Middle frontal gyrus (tissue), 1 donor: Measurements from ENCODE around the gene KLK1.

ENCODE experiments used
- DNase-seq: peaks from one replicate; pipeline ENCODE4 v3.0.0-alpha.2; 2015; ENCODE audit warnings: low spot score; ENCODE audit errors: extremely low spot score

Gene KLK1

DNA sequence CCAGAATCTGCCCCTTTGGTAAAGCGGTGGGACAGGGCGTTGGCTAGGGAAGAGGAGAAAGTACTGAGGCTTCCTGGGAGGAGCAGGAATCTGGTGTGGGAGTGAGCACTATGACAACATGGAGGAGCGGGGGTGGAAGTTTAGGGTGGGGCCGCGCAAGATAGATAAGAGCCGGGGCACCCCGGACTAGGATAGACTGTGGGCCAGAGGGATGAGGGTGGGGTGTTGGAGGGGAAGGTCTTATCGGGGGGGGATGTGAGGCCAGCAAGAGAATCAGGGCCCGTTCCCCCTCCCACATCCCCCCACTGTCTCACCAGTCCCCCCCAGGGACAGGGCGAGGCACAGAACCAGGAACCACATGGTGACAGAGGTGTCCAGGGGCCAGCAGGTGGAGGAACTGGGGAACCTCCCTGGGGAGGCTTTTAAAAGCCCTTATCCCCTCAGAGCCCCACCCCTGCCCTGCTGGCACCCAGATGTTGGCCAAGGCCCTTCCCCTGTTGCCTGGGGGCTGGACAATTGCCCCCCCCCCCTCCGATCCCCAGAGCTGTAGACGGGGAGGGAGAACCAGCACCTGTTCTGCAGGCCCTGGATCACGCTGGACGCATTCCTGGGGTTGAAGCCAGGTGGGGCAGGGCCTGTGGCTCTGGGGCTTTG is at the start of gene KLK1:
TSS of gene KLK1 (minus strand) at position 399 of the 654 bp plus-strand sequence. CDS start at position 360, 39 bp downstream.
- DNase-seq: no peak

DNA sequence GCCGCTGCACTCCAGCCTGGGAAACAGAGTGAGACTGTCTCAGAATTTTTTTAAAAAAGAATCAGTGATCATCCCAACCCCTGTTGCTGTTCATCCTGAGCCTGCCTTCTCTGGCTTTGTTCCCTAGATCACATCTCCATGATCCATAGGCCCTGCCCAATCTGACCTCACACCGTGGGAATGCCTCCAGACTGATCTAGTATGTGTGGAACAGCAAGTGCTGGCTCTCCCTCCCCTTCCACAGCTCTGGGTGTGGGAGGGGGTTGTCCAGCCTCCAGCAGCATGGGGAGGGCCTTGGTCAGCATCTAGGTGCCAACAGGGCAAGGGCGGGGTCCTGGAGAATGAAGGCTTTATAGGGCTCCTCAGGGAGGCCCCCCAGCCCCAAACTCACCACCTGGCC is 49.5 kb upstream of the KLK1 start, which contains the start of gene KLK2:
TSS of gene KLK2 (plus strand) at position 384 of the 400 bp plus-strand sequence. CDS start 35 bp downstream, outside the sequence.
- DNase-seq: no peak

DNA sequence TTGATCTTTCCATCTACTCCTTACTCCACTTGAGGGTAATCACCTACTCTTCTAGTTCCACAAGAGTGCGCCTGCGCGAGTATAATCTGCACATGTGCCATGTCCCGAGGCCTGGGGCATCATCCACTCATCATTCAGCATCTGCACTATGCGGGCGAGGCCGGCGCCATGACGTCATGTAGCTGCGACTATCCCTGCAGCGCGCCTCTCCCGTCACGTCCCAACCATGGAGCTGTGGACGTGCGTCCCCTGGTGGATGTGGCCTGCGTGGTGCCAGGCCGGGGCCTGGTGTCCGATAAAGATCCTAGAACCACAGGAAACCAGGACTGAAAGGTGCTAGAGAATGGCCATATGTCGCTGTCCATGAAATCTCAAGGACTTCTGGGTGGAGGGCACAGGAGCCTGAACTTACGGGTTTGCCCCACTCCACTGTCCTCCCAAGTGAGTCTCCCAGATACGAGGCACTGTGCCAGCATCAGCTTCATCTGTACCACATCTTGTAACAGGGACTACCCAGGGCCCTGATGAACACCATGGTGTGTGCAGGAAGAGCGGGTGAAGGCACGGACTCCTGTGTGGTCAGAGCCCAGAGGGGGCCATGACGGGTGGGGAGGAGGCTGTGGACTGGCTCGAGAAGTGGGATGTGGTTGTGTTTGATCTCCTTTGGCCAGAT is 47.0 kb upstream of the KLK1 start:
- no peak for DNase-seq

DNA sequence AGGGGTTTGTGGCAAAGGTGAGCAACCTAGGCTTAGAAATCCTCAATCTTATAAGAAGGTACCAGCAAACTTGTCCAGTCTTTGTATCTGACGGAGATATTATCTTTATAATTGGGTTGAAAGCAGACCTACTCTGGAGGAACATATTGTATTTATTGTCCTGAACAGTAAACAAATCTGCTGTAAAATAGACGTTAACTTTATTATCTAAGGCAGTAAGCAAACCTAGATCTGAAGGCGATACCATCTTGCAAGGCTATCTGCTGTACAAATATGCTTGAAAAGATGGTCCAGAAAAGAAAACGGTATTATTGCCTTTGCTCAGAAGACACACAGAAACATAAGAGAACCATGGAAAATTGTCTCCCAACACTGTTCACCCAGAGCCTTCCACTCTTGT is 45.9 kb upstream of the KLK1 start:
- DNase-seq: no peak

DNA sequence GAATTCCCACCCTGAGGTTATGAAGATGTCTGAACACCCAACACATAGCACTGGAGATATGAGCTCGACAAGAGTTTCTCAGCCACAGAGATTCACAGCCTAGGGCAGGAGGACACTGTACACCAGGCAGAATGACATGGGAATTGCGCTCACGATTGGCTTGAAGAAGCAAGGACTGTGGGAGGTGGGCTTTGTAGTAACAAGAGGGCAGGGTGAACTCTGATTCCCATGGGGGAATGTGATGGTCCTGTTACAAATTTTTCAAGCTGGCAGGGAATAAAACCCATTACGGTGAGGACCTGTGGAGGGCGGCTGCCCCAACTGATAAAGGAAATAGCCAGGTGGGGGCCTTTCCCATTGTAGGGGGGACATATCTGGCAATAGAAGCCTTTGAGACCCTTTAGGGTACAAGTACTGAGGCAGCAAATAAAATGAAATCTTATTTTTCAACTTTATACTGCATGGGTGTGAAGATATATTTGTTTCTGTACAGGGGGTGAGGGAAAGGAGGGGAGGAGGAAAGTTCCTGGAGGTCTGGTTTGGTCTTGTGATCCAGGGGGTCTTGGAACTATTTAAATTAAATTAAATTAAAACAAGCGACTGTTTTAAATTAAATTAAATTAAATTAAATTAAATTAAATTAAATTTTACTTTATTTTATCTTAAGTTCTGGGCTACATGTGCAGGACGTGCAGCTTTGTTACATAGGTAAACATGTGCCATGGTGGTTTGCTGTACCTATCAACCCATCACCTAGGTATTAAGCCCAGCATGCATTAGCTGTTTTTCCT is 38.1 kb upstream of the KLK1 start:
- no peak for DNase-seq

DNA sequence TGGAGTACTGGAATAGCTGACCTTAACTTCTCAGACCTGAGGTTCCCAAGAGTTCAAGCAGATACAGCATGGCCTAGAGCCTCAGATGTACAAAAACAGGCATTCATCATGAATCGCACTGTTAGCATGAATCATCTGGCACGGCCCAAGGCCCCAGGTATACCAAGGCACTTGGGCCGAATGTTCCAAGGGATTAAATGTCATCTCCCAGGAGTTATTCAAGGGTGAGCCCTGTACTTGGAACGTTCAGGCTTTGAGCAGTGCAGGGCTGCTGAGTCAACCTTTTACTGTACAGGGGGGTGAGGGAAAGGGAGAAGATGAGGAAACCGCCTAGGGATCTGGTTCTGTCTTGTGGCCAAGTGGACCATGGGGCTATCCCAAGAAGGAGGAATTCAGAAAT is 37.4 kb upstream of the KLK1 start:
- DNase-seq: no peak

DNA sequence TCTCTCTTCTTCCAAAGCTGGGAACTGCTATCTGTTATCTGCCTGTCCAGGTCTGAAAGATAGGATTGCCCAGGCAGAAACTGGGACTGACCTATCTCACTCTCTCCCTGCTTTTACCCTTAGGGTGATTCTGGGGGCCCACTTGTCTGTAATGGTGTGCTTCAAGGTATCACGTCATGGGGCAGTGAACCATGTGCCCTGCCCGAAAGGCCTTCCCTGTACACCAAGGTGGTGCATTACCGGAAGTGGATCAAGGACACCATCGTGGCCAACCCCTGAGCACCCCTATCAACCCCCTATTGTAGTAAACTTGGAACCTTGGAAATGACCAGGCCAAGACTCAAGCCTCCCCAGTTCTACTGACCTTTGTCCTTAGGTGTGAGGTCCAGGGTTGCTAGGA is 36.3 kb upstream of the KLK1 start:
- no peak for DNase-seq

DNA sequence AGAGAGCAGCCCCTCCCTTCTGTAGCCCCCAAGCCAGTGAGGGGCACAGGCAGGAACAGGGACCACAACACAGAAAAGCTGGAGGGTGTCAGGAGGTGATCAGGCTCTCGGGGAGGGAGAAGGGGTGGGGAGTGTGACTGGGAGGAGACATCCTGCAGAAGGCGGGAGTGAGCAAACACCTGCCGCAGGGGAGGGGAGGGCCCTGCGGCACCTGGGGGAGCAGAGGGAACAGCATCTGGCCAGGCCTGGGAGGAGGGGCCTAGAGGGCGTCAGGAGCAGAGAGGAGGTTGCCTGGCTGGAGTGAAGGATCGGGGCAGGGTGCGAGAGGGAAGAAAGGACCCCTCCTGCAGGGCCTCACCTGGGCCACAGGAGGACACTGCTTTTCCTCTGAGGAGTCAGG is 35.3 kb upstream of the KLK1 start:
- no peak for DNase-seq

DNA sequence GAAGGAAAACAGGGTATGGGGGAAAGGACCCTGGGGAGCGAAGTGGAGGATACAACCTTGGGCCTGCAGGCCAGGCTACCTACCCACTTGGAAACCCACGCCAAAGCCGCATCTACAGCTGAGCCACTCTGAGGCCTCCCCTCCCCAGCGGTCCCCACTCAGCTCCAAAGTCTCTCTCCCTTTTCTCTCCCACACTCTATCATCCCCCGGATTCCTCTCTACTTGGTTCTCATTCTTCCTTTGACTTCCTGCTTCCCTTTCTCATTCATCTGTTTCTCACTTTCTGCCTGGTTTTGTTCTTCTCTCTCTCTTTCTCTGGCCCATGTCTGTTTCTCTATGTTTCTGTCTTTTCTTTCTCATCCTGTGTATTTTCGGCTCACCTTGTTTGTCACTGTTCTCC is 33.8 kb upstream of the KLK1 start:
- no peak for DNase-seq

DNA sequence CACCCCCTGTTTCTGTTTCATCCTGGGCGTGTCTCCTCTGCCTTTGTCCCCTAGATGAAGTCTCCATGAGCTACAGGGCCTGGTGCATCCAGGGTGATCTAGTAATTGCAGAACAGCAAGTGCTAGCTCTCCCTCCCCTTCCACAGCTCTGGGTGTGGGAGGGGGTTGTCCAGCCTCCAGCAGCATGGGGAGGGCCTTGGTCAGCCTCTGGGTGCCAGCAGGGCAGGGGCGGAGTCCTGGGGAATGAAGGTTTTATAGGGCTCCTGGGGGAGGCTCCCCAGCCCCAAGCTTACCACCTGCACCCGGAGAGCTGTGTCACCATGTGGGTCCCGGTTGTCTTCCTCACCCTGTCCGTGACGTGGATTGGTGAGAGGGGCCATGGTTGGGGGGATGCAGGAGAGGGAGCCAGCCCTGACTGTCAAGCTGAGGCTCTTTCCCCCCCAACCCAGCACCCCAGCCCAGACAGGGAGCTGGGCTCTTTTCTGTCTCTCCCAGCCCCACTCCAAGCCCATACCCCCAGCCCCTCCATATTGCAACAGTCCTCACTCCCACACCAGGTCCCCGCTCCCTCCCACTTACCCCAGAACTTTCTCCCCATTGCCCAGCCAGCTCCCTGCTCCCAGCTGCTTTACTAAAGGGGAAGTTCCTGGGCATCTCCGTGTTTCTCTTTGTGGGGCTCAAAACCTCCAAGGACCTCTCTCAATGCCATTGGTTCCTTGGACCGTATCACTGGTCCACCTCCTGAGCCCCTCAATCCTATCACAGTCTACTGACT is 31.2 kb upstream of the KLK1 start, which contains the start of gene KLK3:
TSS of gene KLK3 (plus strand) at position 280 of the 775 bp plus-strand sequence. CDS start at position 321, 41 bp downstream.
- DNase-seq: no peak

DNA sequence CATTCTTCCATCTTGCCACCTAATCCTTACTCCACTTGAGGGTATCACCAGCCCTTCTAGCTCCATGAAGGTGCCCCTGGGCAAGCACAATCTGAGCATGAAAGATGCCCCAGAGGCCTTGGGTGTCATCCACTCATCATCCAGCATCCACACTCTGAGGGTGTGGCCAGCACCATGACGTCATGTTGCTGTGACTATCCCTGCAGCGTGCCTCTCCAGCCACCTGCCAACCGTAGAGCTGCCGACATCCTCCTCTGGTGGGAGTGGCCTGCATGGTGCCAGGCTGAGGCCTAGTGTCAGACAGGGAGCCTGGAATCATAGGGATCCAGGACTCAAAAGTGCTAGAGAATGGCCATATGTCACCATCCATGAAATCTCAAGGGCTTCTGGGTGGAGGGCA is 28.0 kb upstream of the KLK1 start:
- no peak for DNase-seq

DNA sequence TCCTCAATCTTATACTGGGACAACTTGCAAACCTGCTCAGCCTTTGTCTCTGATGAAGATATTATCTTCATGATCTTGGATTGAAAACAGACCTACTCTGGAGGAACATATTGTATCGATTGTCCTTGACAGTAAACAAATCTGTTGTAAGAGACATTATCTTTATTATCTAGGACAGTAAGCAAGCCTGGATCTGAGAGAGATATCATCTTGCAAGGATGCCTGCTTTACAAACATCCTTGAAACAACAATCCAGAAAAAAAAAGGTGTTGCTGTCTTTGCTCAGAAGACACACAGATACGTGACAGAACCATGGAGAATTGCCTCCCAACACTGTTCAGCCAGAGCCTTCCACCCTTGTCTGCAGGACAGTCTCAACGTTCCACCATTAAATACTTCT is 27.2 kb upstream of the KLK1 start:
- DNase-seq: no peak

DNA sequence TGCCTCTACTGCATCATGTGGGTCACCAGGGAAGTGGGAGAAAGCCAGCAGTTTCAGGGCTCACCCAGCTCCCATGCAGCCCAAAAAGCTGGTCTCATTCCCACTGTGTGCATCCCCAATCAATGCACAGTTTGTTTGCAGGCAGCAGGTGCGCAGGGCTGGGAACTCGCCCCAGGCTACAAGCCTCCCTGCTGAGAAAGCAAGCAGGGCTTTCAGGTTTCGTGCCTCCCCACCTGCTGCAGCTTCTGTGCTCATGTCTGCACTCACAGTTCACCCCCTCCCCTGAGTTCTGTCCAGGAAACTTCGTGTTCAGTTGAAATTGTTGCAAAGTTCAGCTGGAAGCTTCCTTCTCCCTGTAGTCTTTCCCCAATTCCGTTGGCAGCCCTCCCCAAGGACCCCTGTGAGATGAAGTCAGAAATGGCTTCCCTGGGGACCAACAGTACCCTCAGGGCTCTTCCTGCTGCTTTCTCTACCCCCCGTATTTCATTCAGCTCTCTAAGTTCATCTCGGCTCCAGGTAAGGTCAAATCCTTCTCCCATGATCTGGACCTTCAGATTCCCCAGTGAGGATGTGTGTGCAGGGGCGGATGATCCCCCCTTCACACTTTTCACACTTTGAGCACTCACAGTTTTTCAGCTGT is 20.8 kb upstream of the KLK1 start:
- DNase-seq: no peak

DNA sequence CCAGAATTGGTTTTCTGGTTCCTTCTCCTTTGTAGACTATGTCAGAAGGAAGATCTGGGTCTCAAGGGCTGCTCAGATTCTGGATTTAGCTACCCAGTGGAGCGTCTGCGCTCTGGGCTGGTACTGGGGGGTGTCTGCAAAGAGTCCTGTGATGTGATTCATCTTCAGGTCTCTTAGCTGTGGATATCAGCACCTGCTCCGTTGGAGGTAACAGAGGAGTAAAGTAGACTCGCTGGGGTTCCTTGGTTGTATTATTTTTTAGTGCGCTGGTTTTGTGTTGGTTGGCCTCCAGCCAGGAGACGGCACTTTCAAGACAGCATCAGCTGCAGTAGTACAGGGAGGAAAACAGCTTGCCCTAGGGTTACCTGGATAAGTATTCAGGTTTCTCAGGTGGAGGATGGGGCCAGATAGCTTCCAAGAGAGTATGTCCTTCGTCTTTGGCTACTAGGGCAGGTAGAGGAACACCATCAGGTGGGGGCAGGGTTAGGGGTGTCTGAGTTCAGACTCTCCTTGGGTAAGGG is 20.2 kb upstream of the KLK1 start:
- no peak for DNase-seq

DNA sequence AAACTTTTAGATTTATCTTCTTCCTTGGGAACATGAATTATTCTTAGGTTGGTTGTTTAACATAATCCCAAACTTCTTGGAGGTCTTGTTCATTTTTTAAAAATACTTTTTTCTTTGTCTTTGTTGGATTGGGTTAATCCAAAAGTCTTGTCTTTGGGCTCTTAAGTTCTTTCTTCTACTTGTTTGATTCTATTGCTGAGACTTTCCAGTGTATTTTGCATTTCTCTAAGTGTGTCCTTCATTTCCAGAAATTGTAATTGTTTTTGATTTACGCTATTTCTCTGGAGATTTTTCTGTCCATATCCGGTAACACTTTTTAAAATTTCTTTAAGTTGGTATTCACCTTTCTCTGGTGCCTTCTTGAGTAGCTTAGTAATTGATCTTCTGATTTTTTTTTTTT is 19.6 kb upstream of the KLK1 start:
- DNase-seq: no peak

DNA sequence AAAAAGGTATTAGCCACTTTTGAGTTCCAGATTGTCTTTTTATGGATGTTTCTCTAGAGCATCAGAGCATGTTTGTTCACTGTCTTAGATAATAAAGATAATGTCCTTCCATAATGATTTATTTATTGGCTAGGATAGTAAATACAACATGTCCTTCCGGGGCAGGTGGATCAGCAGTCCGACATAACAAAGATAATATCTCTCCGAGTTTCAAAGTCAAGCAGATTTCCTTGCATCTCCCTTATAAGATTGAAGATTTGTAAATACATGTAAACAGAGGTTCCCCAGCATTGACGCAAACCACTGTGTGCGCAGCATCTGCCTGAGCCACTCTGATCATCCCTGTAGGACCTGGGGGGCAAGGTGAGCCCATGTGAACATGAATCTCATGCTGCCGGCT is 18.5 kb upstream of the KLK1 start:
- no peak for DNase-seq

DNA sequence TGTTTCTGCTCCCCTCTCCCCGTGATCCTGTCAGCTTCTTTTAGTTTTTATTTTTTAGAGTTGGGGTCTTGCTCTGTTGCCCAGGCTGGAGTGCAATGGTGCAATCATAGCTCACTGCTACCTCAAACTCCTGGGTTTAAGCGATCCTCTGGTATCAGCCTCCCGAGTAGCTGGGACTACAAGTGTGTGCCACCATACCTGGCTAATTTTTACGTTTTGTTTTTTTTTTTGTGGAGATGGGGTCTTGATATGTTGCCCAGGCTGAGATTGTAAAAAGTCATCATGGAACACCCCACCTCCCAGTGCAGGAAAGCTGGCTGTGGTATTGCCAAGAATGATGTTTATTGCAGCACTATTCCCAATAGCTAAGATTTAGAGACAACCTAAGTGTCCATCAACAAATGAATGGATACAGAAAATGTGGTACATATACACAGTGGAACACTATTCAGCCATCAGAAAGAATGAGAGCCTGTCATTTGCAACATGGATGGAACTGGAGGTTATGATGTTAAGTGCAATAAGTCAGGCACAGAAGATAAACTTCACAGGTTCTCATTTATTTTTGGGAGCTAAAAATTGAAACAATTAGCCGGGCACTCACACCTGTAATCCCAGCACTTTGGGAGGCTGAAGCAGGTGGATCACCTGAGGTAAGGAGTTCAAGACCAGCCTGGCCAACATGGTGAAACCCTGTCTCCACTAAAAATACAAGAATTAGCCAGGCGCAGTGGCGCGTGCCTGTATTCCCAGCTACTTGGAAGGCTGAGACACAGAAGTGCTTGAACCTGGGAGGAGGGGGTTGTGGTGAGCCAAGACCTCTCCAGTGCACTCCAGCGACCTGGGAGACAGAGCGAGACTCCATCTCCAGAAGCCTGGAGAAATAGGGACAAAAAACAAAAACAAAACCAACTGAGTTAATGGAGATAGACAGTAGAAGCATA is 16.4 kb upstream of the KLK1 start:
- DNase-seq: no peak

DNA sequence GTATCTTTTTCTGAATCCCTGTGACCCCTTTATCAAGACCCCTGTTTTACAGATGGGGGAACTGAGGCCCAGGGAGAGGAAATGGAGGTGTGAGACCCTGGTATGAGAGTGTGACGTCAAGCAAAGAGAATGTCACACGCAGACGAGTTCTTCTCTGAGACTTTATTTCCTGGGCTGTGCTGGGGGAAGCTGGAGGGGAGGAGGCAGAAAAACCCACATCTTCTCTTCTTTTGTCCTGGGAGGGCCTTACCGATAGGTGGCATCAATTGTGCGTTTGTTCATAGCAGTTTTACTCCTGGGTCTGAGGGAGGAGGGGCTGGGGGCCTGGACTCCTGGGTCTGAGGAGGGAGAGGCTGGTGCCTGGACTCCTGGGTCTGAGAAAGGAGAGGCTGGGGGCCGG is 14.7 kb upstream of the KLK1 start:
- no peak for DNase-seq

DNA sequence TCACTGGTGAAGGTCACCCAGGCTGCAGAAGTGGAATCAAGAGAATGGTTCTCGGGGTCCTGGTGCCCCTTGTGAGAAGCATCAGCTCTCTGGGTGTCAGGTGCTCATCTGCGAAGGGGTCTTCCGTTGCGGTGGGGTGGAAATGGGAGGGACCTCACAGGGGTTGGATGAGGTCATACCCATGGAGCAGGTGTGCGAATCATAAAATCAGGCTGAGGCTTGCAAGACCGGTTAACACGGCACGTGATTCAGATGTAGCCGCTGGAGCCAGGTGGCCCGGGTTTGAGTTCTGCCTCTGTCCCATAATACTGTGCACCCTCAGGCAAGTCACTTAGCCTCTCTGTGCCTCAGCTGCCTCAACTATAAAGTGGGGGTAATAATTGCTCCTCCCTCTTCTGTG is 13.7 kb upstream of the KLK1 start:
- DNase-seq: no peak
